Coronary artery (tissue), 2 donors: Measurements from ENCODE around the gene CXXC5.

Experiments
- DNase-seq: peaks from one replicate; pipeline ENCODE4 v3.0.0-alpha.2; 2017; ENCODE audit warnings: low spot score
- H3K27ac ChIP-seq, 2 donors: fragments of 200-600 bp; sonication (generic); one replicate each; pipeline ENCODE4 v1.5.1; 2016 to 2019
- H3K4me3 ChIP-seq: fragments of 200-600 bp; sonication (generic); 2 replicates; pipeline ENCODE4 v1.5.1; 2016; ENCODE audit warnings: mild to moderate bottlenecking, moderate library complexity
- TF ChIP-seq, protein P1 (sequence below): fragments of 200-600 bp; sonication (generic); IDR thresholded peaks from one replicate; pipeline ENCODE4 v1.5.1; 2019; ENCODE audit warnings: antibody characterized with exemption

The CXXC5 gene

DNA sequence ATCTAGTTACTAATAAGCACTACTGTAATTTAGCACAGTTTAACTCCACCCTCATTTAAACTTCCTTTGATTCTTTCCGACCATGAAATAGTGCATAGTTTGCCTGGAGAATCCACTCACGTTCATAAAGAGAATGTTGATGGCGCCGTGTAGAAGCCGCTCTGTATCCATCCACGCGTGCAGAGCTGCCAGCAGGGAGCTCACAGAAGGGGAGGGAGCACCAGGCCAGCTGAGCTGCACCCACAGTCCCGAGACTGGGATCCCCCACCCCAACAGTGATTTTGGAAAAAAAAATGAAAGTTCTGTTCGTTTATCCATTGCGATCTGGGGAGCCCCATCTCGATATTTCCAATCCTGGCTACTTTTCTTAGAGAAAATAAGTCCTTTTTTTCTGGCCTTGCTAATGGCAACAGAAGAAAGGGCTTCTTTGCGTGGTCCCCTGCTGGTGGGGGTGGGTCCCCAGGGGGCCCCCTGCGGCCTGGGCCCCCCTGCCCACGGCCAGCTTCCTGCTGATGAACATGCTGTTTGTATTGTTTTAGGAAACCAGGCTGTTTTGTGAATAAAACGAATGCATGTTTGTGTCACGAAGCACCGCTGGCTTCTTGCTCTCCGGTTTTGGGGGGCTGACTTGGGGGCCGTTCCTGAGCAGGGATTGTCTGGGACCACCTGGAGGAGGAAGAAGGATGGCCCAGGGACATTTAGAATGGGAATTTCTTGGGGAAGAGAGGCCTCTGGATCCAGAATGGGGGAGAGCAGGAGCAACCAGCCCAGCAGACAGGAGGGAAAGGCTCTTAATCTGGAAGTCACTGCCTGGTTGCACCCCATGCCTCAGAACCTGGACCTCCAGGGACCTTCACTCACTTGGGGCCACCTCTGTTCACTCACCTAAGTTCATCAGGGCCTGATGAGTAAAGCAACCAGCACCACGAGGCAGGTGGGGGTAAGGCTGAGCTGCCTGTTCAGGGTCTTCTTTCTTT, 35.4 kb downstream of the CXXC5 start:
- peak overlapping the region in 1 of 2 donors; percentile 60 for H3K27ac ChIP-seq
- no peak overlapping the region for H3K4me3 ChIP-seq
- TF ChIP-seq, protein P1, sequence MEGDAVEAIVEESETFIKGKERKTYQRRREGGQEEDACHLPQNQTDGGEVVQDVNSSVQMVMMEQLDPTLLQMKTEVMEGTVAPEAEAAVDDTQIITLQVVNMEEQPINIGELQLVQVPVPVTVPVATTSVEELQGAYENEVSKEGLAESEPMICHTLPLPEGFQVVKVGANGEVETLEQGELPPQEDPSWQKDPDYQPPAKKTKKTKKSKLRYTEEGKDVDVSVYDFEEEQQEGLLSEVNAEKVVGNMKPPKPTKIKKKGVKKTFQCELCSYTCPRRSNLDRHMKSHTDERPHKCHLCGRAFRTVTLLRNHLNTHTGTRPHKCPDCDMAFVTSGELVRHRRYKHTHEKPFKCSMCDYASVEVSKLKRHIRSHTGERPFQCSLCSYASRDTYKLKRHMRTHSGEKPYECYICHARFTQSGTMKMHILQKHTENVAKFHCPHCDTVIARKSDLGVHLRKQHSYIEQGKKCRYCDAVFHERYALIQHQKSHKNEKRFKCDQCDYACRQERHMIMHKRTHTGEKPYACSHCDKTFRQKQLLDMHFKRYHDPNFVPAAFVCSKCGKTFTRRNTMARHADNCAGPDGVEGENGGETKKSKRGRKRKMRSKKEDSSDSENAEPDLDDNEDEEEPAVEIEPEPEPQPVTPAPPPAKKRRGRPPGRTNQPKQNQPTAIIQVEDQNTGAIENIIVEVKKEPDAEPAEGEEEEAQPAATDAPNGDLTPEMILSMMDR = no peak
- no peak for DNase-seq

DNA sequence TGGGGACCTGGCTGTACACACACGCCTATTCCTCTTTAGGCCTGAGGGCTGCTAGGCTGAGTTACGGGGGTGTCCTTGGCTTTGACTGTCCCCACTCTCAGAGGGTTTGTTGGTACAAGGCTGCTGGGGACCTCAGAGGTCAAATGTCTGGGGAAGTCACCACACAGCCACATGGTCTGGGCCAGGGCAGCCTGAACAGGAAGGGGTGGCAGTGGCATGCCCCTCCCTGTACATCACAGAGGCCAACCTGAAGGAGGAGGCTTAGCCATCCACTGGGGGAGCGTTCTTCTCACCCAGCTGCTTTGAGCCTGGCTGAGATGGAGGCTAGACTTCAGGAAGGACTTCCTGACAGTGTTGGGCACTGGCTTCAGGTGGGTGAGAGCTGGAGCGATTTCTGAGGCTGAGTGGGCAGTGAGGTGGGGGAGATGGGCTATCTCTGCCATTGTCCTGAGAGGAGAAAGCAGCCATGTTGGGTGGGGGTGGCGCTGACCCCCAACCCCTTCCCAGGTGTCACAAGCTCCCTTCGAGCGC, 36.3 kb downstream of the CXXC5 start:
- H3K4me3 ChIP-seq = no peak overlapping the region
- DNase-seq = no peak
- H3K27ac ChIP-seq = peak overlapping the region in 1 of 2 donors; percentile 60
- TF ChIP-seq, protein P1 = no peak

DNA sequence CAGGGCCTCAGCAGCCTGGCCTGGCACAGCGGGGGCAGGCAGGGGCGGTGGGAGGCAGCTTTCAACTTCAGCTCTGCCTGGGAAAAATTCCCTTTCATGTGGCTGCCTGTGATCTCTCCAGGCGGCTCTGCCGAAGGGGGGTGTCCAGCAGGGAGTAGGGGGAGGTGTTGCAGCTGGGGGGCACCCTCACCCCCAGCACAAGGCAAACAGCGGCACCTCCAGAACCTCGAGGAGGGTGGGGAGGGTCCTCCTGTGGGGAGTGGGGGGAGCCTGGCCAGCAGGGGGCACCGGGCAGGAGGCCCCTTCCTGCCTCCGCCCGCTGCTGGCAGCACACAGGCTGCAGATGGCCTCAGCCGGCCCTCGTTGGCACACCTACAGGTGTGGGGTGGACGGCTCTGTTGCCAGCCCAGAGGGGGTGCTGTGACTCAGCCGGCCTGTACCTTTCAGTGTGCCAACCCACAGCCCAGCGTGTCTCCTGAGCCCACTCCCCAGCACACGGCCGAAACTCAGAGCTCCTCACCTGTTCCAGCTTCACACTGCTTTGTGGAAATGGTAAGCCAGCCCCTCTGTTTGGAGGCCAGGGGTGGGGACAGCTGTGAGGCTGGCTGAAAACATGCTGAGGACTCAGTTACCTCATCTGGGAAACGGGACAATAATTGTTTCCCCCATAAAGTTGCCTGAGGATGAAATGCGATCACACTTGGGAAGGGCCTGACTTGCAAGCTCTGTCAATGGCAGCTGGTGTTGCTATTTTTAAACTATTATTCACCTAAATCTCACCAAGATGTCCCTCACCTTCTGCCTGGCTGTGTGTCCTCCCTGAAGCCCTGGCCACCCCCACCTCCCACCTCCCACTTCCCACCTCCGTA, 37.0 kb downstream of the CXXC5 start:
- H3K27ac ChIP-seq = peak overlapping the region in 1 of 2 donors; percentile 60
- DNase-seq = no peak
- TF ChIP-seq, protein P1 = no peak
- no peak overlapping the region for H3K4me3 ChIP-seq

DNA sequence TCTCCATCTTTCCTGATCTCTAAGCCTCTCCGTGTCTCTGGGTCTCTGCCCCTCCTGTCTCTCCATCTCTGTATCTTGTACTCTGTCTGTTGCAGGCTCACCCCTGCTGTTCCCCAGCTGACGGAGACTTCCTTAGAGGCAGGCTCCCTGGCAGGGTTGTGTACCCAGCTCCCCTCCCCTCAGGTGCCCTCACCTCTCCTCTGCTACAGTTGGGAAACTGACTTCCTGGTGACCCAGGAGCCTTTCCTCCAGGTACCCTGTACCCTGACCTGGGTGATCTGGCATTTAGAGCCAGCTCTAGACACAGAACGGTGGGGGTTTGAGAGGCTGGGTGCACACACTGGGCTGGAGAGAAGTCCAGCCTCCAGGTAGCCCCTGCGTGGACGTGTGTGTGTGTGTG, 37.7 kb downstream of the CXXC5 start:
- Histone ChIP-seq H3K4me3 (no peak overlapping the region), H3K27ac (peak overlapping the region in 1 of 2 donors; percentile 60)
- DNase-seq = no peak
- TF ChIP-seq, protein P1 = no peak

DNA sequence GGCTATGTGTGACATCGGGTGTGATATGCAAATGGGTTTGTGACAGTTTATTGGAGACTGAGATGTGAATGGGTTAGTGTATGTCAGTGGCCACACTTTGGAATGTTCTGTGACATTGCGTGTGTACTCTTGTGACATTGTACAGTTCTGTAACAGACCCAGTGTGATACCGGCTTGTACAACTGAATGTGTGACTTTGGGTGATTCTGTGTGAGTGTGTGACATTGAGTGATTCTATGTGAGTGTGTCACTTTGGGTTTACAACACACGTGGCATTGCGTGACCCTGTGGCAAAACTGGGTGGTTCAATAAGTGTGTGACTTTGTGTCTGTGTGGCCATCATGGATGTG, 38.2 kb downstream of the CXXC5 start:
- Histone ChIP-seq H3K27ac (peak overlapping the region; percentile 0 to 60), H3K4me3 (no peak overlapping the region)
- TF ChIP-seq, protein P1 = no peak
- no peak for DNase-seq

DNA sequence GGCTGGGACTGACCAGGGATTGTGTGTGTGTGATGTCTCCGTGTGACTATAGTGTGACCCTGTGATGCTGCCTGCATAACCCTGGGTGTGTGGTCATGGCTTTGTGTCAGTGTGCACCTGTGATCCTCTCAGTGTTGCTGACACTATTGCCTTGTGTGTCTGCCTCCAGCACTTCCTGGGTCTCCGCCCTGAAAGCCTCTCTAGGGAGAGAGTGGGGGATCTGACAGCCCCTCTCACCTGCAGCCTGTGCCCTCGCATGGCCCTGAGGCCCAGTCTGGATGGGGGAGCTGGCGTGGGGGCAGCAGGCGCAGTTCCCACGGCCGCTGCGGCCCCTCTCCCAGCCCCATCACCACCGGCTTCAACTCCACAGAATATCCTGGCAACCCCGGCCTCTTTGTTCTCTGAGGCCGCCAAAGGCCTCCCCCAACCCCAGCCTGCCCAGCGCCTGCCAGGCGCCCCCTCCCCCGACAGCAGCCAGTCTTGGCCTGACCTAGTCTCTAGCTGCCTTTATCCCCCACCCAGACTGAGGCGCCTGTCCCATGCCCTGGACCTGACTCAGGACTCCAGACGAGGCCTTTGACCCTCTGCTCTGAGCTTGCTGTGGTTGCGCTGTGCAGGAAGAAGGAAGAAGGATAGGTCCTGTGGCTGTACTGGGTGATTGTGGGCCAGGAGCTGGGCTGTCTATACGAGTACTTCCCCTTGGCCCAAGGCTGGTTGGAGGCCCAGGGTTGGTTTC, 38.7 kb downstream of the CXXC5 start:
- peak overlapping the region; percentile 0 to 60 for H3K27ac ChIP-seq
- TF ChIP-seq, protein P1 = no peak
- DNase-seq = no peak
- H3K4me3 ChIP-seq = no peak overlapping the region
